GM19239 (cell line): ENCODE measurements around the gene MAML3.

ENCODE experiments used
- DNase-seq: peaks from one replicate; pipeline ENCODE4 v3.0.0; 2011; ENCODE audit warnings: low spot score; ENCODE audit not compliant: insufficient read length
- FAIRE-seq: peaks from 2 replicates; lab custom pipeline; 2011; peaks lifted over from hg19 to GRCh38; lab: Jason Lieb, UNC

The MAML3 gene

GRCh38 chr4:140052050-140052449 lies 101.9 kb downstream of the MAML3 start:
- FAIRE-seq (no peak), DNase-seq (no peak)

- DNase-seq = no peak
- FAIRE-seq = no peak
These were observed 103.9 kb downstream of the MAML3 start for GRCh38 chr4:140049849-140050637.

GRCh38 chr4:140049024-140049848 lies 104.7 kb downstream of the MAML3 start:
- FAIRE-seq (no peak), DNase-seq (no peak)

- FAIRE-seq (no peak), DNase-seq (no peak)
These were observed 105.5 kb downstream of the MAML3 start for GRCh38 chr4:140048419-140048995.

GRCh38 chr4:140047786-140048185 lies 106.2 kb downstream of the MAML3 start:
- FAIRE-seq = no peak
- no peak for DNase-seq

GRCh38 chr4:140047017-140047640 lies 106.9 kb downstream of the MAML3 start:
- FAIRE-seq (no peak), DNase-seq (no peak)

DNA sequence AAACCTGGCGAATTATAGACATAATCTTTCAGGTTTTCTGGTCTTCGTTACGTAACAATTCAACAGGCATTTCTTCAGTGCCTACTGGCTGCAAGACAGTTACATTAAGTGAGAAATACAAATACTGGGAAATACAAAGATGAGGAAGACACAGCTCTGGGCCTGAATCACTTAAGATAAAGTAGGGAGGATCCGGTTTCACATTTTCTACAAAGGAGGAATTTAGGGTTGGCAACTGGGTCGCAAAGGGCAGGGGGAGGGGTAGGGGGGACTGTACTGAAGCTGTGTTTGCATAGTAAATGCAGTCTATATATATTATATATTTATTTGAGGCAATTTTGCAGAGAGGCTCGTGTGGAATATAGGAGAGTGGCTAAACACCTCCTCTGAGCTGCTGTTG lies 107.4 kb downstream of the MAML3 start:
- FAIRE-seq (no peak), DNase-seq (no peak)

GRCh38 chr4:140046016-140046415 lies 108.0 kb downstream of the MAML3 start:
- DNase-seq = no peak
- FAIRE-seq = no peak

DNA sequence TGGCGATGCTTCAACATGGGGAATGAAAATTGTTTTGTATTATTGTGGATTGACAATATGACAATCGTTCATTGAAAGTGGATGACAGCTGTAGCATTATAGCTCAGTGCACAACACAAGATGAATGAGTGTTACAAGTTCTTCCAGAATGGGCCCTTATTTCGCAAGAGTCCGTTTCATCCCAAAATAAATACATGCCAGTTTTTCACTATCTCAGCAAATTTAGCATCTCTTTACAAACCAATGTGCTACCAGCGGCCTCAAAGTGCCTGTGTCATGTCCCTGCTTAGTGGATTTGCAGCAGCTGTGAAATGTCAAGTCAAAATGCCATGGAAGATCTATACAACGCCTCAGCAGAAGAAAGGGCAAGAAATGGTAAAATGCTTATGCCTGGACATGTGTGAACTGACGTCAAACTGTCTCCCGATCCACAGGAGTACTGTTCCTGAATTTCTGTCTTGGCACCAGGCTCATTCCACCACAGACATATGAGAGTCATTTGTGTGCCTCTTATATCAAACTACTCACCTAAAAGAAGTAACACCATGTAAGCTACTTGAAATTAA lies 109.6 kb downstream of the MAML3 start:
- no peak for FAIRE-seq

DNA sequence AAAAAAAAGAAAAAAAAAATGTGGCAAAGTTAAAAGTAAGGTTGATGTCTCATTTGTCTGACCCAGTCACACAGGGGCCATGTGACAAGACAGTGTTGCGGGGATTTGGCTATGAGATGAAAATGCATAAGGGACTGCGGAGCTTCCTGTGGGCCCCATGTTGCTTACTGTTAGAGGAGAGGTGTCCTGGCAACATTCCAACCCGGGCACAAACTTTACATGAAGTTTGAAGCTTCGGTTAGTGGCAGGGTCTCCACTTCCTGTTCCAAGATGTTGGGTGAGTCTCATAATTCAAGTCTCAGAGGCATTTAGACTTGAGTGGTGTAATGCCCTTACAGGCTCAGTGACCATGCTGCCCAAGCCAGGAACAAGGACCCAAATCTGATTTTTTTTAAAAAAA lies 111.3 kb downstream of the MAML3 start:
- FAIRE-seq = no peak
- no peak for DNase-seq

More for the DNA sequence above, 109.6 kb downstream of the MAML3 start:
- no peak for DNase-seq

- no peak for DNase-seq
- no peak for FAIRE-seq
These were observed 115.9 kb downstream of the MAML3 start for GRCh38 chr4:140038031-140038533.

- DNase-seq = no peak
- FAIRE-seq = no peak
These were observed 116.5 kb downstream of the MAML3 start for GRCh38 chr4:140037353-140038030.

- FAIRE-seq = no peak
- no peak for DNase-seq
These were observed 122.3 kb downstream of the MAML3 start for GRCh38 chr4:140031706-140032105.

DNA sequence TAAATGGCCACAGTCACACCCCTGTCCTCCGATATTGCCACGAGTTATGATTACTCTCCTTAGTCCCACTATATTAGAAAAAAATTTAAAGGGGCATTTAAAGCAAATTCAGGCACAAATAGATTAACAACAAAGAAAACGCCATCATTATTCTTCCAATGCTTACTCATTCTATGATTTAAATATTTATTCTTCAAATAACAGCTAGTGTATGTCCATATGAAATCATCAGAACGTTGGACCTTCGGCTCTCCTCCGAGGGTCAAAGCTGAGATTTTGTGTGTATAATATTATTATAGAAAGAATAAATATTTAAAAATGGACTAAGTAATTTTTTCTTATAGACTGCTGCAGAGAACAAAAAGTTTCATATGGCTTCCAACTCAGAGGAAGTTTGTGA lies 122.9 kb downstream of the MAML3 start:
- DNase-seq (no peak), FAIRE-seq (no peak)

- FAIRE-seq (no peak), DNase-seq (no peak)
These were observed 125.1 kb downstream of the MAML3 start for GRCh38 chr4:140028676-140029517.

DNA sequence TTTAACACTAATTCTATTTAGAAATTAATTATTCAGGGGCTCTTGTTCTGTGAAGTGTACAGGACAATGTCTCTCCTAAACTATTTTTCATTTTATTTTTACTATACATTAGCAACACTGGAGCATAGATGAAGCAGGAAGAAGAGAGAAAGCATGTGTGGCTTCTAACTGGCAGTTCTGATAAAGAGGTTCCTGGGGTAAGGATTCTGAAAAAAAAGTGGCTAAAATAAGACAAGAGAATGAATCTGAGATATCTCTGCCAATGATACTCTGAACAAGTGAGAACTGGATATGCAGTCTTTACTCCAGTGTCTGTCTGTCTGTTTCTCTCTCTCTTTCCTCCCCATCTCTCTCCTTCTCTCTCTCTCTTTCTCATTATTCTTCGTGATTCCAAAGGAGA lies 125.9 kb downstream of the MAML3 start:
- FAIRE-seq (no peak), DNase-seq (no peak)

- DNase-seq (no peak), FAIRE-seq (no peak)
These were observed 126.9 kb downstream of the MAML3 start for GRCh38 chr4:140027101-140027500.

GRCh38 chr4:140025470-140025869 lies 128.5 kb downstream of the MAML3 start:
- DNase-seq (no peak), FAIRE-seq (no peak)
